Prostate gland (tissue), 2 donors: ENCODE results near the gene CLIC5.

Experiments
- POLR2A ChIP-seq: fragments of 450-650 bp; IDR thresholded peaks from one replicate; pipeline ENCODE4 v1.6.1; 2016; ENCODE audit warnings: antibody characterized with exemption, mild to moderate bottlenecking
- TF ChIP-seq, protein P1 (sequence below), 4 experiments: fragments of 200-600 bp in 2 of 4; fragments of 450-650 bp in 2 of 4; sonication (generic) in 2 of 4; IDR thresholded peaks; 1 replicate in 3 of 4; 2 replicates in 1 of 4; pipeline ENCODE4 v1.5.1; 2016 to 2019; ENCODE audit warnings: antibody characterized with exemption in 4 of 4, mild to moderate bottlenecking in 2 of 4, moderate library complexity in 2 of 4

DNA sequence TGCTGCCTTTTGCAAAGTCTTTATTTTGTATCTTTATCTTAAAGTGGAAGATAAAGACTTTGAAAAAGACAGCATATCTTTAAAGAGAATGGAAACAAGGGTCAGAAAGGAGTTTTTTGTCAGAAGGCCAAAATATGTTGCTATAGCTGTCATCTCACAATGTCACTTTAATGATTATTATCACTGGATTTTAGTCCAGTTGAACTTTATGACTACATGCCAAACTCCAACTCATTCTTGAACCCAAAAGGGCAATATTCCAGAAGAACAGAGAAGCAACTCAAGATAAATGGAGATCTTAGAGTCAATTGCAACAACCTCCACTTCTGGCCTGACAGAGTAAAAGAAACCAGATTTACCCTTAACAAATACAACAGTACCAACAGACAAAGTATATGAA, 47.3 kb upstream of the CLIC5 start:
- TF ChIP-seq, protein P1, sequence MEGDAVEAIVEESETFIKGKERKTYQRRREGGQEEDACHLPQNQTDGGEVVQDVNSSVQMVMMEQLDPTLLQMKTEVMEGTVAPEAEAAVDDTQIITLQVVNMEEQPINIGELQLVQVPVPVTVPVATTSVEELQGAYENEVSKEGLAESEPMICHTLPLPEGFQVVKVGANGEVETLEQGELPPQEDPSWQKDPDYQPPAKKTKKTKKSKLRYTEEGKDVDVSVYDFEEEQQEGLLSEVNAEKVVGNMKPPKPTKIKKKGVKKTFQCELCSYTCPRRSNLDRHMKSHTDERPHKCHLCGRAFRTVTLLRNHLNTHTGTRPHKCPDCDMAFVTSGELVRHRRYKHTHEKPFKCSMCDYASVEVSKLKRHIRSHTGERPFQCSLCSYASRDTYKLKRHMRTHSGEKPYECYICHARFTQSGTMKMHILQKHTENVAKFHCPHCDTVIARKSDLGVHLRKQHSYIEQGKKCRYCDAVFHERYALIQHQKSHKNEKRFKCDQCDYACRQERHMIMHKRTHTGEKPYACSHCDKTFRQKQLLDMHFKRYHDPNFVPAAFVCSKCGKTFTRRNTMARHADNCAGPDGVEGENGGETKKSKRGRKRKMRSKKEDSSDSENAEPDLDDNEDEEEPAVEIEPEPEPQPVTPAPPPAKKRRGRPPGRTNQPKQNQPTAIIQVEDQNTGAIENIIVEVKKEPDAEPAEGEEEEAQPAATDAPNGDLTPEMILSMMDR (IDR thresholded peaks at IDR 0.05) = no peak
- TF ChIP-seq POLR2A = no peak
